NB4 (cell line): Measurements from ENCODE around the gene THG1L.

ENCODE experiments used
- CTCF ChIP-seq: IDR thresholded peaks from one replicate; pipeline ENCODE4 v1.5.1; 2012; ENCODE audit warnings: low read depth, low read length
- MAX ChIP-seq: IDR thresholded peaks from 2 replicates; pipeline ENCODE4 v1.6.1; 2011; ENCODE audit warnings: low read depth, low read length
- POLR2A ChIP-seq: IDR thresholded peaks from 2 replicates; pipeline ENCODE4 v1.6.1; 2011; ENCODE audit warnings: mild to moderate bottlenecking; ENCODE audit not compliant: insufficient read length; ENCODE audit errors: extremely low read depth

- TF ChIP-seq CTCF (no peak), MAX (no peak), POLR2A (no peak)
Measured at GRCh38 chr5:157770665-157771064, 39.4 kb downstream of the THG1L start.
